Right atrium auricular region (tissue), 2 donors: ENCODE results near the gene HCRTR2. TPM values are rescaled to one million over a fixed set of nuclear protein-coding genes. Genes with fewer than 3 reads are reported as not detected.

Experiments used
- DNase-seq: peaks from one replicate; pipeline ENCODE4 v3.0.0-alpha.2; 2019; ENCODE audit warnings: low spot score
- H3K27ac ChIP-seq, 2 donors: fragments of 200-600 bp; sonication (generic); 1 replicate in 1 of 2; 2 replicates in 1 of 2; pipeline ENCODE4 v1.5.1; 2016 to 2019
- H3K27me3 ChIP-seq, 2 donors: fragments of 200-600 bp; sonication (generic); one replicate each; pipeline versions ENCODE4 v1.5.1 to v1.6.0; 2017 to 2019
- H3K36me3 ChIP-seq: fragments of 200-600 bp; sonication (generic); one replicate; pipeline ENCODE4 v1.5.1; 2016
- H3K4me1 ChIP-seq, 2 donors: fragments of 200-600 bp; sonication (generic); one replicate each; pipeline versions ENCODE4 v1.5.1 to v1.6.0; 2017 to 2019
- H3K4me3 ChIP-seq, 2 donors: fragments of 200-600 bp; sonication (generic); 1 replicate in 1 of 2; 2 replicates in 1 of 2; pipeline ENCODE4 v1.5.1; 2017 to 2019; ENCODE audit warnings: mild to moderate bottlenecking in 1 of 2, moderate library complexity in 1 of 2
- H3K9me3 ChIP-seq, 2 donors: fragments of 200-600 bp; sonication (generic); one replicate each; pipeline ENCODE4 v1.5.1; 2019
- total RNA-seq, 2 donors: library from RNA; depleted of rRNA; stranded (reverse); fragments of >200 nt; gene quantifications; one replicate each; pipeline ENCODE4 v1.1.0, GENCODE V29; 2016
- TF ChIP-seq, protein P1 (sequence below), 2 donors: fragments of 200-600 bp; sonication (generic); IDR thresholded peaks; one replicate each; pipeline ENCODE4 v1.5.1; 2019; ENCODE audit warnings: antibody characterized with exemption in 2 of 2

The HCRTR2 gene
- total RNA-seq, 2 donors from 2014 or later: not detected

DNA sequence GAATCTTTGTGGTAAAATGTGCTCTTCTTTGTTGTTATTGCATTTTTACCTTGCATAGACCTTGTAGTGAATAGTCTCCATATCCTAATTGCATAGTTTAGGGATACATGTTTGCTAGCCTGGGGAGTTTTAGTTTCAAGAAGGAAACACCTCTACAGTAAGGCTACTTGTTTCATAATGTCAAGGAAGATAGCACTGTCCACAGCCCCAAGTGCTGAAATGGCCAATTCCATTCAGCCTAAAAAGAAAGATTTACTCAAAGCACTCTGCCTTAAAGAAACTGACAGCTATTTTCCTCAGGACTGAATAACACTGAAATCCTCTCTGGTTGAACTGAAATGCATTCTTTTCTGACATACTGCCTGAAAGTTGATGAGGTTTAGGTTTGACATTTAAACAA is 2.6 kb downstream of the HCRTR2 start:
- no peaks in the 10 kb centered on the region for H3K27me3 ChIP-seq
- DNase-seq: no peak
- no peak overlapping the region for H3K4me3 ChIP-seq
- H3K4me1 ChIP-seq: peaks cover 0 to 6% of the 10 kb centered on the region in 2 donors
- no peaks in the 10 kb centered on the region for H3K9me3 ChIP-seq
- TF ChIP-seq, protein P1, sequence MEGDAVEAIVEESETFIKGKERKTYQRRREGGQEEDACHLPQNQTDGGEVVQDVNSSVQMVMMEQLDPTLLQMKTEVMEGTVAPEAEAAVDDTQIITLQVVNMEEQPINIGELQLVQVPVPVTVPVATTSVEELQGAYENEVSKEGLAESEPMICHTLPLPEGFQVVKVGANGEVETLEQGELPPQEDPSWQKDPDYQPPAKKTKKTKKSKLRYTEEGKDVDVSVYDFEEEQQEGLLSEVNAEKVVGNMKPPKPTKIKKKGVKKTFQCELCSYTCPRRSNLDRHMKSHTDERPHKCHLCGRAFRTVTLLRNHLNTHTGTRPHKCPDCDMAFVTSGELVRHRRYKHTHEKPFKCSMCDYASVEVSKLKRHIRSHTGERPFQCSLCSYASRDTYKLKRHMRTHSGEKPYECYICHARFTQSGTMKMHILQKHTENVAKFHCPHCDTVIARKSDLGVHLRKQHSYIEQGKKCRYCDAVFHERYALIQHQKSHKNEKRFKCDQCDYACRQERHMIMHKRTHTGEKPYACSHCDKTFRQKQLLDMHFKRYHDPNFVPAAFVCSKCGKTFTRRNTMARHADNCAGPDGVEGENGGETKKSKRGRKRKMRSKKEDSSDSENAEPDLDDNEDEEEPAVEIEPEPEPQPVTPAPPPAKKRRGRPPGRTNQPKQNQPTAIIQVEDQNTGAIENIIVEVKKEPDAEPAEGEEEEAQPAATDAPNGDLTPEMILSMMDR (IDR thresholded peaks at IDR 0.05): no peak
- no peak overlapping the region for H3K27ac ChIP-seq
- H3K36me3 ChIP-seq: no peaks in the 10 kb centered on the region

DNA sequence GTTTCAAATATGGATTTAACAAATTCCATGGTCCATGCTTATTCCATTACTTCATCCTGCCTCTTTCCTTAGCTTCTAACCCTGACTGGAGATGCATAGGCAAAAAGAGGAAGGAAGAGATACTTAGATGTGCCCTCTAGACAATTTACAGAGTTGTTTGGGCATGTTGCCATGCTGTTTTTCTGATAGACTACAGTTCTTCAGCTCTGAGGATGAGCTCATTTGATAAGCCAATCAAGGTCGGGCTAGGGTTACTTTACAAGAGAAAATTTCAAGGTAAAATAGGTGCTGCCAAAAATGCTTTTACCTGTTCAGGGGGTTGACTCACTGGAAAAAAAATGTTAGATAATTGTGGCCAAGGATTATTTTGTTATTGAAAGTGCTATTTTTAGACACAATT is 5.9 kb downstream of the HCRTR2 start:
- Histone ChIP-seq H3K4me1 (no peaks in the 10 kb centered on the region), H3K27me3 (no peaks in the 10 kb centered on the region), H3K27ac (no peak overlapping the region), H3K9me3 (no peaks in the 10 kb centered on the region), H3K4me3 (no peak overlapping the region), H3K36me3 (no peaks in the 10 kb centered on the region)
- TF ChIP-seq, protein P1 (IDR thresholded peaks at IDR 0.05): no peak
- no peak for DNase-seq

DNA sequence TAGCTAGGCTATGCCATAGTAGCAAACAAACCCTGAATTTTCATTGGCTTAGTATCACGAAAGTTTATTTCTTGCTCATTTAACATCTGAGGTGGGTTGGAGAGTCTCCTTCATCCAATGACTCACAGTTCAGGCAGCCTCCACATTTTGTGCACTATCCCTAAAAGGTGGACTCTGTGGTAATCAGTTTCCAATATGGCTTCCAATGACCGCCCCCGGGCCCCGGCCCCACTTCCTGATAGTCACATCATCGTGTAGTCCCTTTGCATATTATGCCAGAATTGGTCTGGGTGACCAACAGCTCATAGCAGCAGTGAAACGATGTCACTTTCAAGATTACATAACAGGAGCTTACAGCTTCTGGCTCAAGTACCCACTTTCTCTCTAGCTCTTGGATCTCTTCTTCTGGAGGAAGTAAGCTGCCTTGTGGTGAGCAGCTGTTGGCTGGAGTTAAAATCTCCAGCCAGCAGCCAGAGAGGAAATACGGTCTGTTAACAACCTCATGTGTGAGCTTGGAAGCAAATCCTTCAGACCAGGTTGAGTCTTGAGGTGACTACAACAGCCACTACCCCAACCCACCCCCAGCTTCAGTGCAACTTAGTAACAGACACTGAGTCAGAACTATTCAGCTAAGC is 7.8 kb downstream of the HCRTR2 start:
- H3K27ac ChIP-seq: no peak overlapping the region
- no peaks in the 10 kb centered on the region for H3K9me3 ChIP-seq
- H3K27me3 ChIP-seq: no peaks in the 10 kb centered on the region
- H3K36me3 ChIP-seq: no peaks in the 10 kb centered on the region
- H3K4me1 ChIP-seq: no peaks in the 10 kb centered on the region
- DNase-seq: no peak
- TF ChIP-seq, protein P1 (IDR thresholded peaks at IDR 0.05): no peak
- no peak overlapping the region for H3K4me3 ChIP-seq

DNA sequence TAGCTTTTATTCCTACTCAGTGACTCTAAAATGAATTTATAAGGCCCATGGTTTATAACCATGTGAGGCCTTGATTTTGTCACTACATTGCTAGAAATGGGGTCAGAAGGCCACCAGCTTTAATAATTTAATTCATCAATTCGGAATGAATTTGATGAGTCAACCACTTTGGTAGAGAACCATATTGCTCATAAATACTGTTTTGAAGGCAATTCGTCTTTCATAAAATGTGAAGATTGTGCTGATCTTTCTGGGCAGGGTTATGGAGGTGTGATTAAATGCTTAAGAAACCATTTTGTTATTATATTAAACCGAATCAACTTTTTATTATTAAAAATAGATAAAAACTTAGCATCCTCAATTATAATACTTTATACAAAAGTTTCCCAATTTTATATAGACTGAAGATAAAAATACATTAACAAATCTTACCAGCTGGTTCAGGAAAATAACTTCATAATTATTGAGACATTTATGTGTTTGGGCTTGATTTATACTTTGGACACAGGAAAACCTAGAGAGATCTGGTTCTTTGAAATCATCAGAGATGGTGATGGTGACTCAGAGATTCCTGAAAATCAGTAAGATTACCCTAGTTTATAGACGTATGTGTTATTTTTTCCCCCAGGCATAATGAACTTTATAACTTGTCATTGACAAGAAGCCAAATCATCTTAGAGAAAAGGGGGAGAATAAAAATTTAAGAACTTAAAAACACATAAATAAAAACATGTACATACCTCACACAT is 10.6 kb downstream of the HCRTR2 start:
- no peaks in the 10 kb centered on the region for H3K36me3 ChIP-seq
- TF ChIP-seq, protein P1 (IDR thresholded peaks at IDR 0.05): no peak
- H3K4me1 ChIP-seq: no peaks in the 10 kb centered on the region
- no peak overlapping the region for H3K4me3 ChIP-seq
- H3K27ac ChIP-seq: no peak overlapping the region
- no peaks in the 10 kb centered on the region for H3K27me3 ChIP-seq
- DNase-seq: no peak
- H3K9me3 ChIP-seq: no peaks in the 10 kb centered on the region

DNA sequence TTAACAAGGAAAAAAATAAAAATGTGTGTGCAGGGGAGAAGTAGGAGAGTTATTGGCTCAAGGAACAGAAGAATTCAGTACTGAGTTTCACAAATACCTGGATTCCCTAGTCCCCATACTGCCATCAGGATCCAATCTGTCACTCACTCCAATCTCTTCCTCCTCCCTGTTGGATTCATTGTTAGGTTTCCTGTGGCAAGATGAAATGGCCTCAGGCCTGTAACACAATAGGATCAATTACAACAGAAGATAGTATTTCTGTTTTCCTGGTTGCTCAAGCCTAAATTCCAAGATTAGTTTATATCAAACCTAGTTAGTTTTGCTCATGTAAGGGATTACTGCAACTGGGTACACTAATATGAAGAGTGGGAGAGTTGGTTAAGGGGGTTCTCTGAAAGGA is 24.4 kb downstream of the HCRTR2 start:
- TF ChIP-seq, protein P1 (IDR thresholded peaks at IDR 0.05): no peak
- Histone ChIP-seq H3K4me1 (no peaks in the 10 kb centered on the region), H3K9me3 (no peaks in the 10 kb centered on the region), H3K4me3 (no peak overlapping the region), H3K27ac (no peak overlapping the region), H3K36me3 (no peaks in the 10 kb centered on the region), H3K27me3 (no peaks in the 10 kb centered on the region)
- no peak for DNase-seq
